GM18868 (cell line): ENCODE results near the gene EIF2D.

ENCODE experiments used
- ATAC-seq: cut with Tn5 transposase; IDR thresholded peaks from one replicate; pipeline ENCODE4 v1.9.1; 2021; ENCODE audit warnings: mild to moderate bottlenecking, moderate library complexity; ENCODE audit not compliant: unreplicated experiment

Gene EIF2D

DNA sequence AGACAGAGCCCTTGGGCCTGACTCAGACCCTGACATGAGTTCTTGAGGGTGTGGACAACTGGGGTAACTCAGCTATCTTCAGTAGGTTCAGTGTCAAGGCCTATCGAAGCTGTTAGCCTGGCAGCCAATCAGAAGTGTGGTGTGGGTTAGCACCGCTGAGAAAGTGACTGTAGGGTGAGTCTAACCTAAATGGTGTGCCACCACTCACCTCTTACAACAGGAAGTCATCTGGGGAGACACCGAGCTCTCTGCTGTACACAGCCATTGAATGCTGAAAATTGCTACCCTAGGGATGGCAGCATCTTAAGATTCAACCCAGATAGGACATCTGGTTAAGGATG lies 60.3 kb downstream of the EIF2D start:
- no peak for ATAC-seq

DNA sequence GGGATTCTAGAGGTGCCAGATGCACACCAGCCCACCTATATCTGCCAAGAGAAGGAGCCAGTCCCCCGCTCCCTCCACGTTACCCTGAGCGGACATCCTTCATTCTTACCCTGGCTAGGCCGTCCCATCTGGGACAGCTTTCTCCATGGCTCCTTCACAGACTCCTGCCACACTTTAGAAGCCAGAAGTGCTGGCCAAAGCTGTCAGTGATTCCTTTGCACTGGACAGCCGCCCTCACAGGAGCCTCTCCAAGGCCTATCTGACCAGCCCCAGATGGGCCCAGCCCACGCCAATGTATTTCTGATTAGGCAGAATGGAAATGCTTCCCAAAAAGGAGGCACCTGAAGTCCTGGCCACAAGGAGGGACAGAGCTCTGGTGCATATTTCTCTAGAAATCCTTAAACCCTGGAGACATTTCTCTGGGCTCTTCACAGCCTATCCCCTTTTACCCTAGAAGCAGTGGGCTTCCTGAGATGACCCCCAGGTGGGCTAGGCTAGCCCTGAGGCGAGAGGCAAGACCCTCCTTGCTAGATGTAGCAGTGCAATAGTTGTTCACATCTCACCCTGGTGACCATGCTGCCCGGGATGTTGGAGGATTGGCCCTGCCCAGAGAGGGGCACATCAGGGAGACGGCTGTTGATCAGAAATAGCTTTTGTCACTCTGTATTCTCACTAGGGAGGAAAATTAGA lies 60.8 kb downstream of the EIF2D start:
- no peak for ATAC-seq

DNA sequence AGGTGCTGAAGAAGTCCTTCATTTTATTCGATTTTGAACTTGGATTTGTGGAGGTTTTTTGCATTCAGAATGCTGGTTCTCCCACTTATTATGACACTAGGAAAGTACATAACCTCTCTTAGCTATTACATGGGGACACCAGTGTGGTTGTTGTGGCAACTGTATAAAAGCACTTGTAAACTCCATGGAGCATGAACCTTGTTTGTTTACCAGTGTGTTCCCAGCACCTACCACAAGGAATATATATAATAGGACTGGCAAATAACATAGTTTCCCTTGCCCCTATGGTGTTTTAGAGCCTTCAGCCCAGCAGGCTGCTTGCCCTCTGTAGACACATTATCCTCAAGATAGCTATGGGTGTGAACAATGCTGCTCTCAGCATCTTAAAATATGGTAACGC lies 61.8 kb downstream of the EIF2D start:
- no peak for ATAC-seq

DNA sequence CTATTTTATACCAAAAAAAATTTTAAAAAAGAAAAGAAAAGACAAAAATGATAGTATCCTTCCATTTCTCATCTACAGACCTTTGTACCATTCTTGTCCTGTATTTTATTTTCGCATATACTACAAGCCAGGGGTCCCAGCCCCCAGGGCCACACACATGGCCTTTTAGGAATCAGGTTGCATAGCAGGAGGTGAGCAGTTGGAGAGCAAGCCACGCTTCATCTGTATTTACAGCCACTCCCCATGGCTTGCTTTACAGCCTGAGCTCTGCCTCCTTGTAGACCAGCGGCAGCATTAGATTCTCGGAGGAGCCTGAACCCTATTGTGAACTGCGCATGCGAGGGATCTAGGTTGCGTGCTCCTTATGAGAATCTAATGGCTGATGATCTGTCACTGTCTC lies 65.2 kb downstream of the EIF2D start:
- no peak for ATAC-seq

DNA sequence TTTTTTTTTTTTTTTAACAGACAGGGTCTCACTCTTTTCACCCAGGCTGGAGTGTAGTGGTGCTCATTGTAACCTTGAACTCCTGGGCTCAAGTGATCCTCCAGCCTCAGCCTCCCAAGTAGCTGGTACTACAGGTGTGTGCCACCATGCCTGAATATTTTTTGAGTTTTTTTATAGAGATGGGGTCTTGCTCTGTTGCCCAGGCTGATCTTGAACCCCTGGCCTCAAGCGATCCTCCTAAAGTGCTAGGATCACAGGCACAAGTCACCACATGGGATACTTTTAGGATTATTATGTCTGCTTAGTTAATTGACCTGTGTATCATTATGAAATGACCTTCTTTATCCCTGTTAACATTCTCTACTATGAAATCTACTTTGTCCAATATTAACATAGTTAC lies 66.9 kb downstream of the EIF2D start:
- no peak for ATAC-seq

DNA sequence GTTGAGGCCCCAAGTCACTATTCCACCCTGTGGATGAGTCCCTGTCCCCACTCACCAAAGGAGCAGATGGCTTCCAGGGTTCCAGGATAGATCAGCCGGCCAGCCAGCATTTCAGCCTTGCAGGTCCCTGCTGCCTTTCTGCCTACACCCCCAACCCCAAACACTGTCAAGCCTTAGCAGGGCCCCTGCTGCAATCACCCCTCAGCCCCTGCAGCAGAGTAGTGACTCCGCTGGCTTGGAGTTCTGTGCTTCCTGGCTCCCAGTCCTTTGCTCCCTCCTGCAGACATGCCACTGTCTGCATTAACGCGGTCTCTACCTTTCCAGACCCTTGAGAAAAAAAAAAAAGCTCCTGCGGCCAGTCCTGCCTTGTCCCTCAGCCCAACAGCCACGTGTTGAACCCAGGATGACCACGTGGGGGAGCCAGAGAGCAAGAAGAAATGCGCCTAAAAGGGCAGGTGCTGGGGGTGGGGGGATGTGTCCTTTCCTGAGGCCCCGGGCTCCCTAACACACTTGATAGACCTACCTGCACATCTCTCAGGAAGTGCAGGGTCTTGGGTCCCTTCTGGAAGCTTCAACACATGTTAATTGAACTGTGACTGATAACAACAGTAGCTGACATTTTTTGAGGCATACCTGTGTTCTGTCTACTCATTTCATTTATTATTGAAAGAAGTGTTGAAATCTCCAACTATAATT lies 67.6 kb downstream of the EIF2D start:
- no peak for ATAC-seq
